H1 (cell line): ENCODE results near the gene GBP4. TPM values are rescaled to one million over a fixed set of nuclear protein-coding genes. Genes with fewer than 3 reads are reported as not detected.

Source experiments
- CBX8 ChIP-seq: fragments of 300-800, 300-1000 bp; sonication (generic); IDR thresholded peaks from 2 replicates; pipeline ENCODE4 v1.7.1; 2016; ENCODE audit warnings: low read depth, low read length, borderline replicate concordance
- FOSL1 ChIP-seq: IDR thresholded peaks from 2 replicates; pipeline ENCODE4 v1.6.1; 2011; ENCODE audit warnings: mild to moderate bottlenecking, low read depth, low read length, moderate library complexity; ENCODE audit not compliant: insufficient read depth
- JUND ChIP-seq: IDR thresholded peaks from 2 replicates; pipeline ENCODE4 v1.6.1; 2011; ENCODE audit warnings: mild to moderate bottlenecking, improper control_type of control experiment, low read length
- KDM1A ChIP-seq: fragments of 200-600, 300-600 bp; sonication (generic); IDR thresholded peaks from 2 replicates; pipeline ENCODE4 v1.7.1; 2016; ENCODE audit warnings: mild to moderate bottlenecking, low read length, borderline replicate concordance
- PHF8 ChIP-seq: fragments of 200-600 bp; sonication (generic); conservative IDR thresholded peaks from 2 replicates; pipeline ENCODE4 v1.7.1; 2012; ENCODE audit warnings: low read depth, mild to moderate bottlenecking, inconsistent platforms, low read length, moderate library complexity
- SIN3A ChIP-seq, 2 experiments: IDR thresholded peaks in 1 of 2; conservative IDR thresholded peaks in 1 of 2; 2 replicates each; pipeline ENCODE4 v1.6.1; 2011 to 2012; ENCODE audit warnings: low read length in 2 of 2, improper control_type of control experiment in 1 of 2, low read depth in 1 of 2, mild to moderate bottlenecking in 1 of 2
- SIX5 ChIP-seq: IDR thresholded peaks from 2 replicates; pipeline ENCODE4 v1.6.1; 2011; ENCODE audit warnings: mild to moderate bottlenecking, low read depth, low read length
- TEAD4 ChIP-seq: IDR thresholded peaks from 2 replicates; pipeline ENCODE4 v1.6.1; 2012; ENCODE audit warnings: low read depth, low read length, inconsistent platforms, mixed read lengths
- polyA plus RNA-seq, 7 experiments: library from polyadenylated mRNA; depleted of rRNA in 3 of 7; stranded (reverse) in 5 of 7; unstranded in 2 of 7; fragments of >200 nt in 5 of 7; fragments of 200-250 nt in 2 of 7; gene quantifications; 1 replicate in 5 of 7; 2 replicates in 1 of 7; 4 replicates in 1 of 7; pipeline versions ENCODE4 v1.2.1 to v1.2.3, GENCODE V29; 2011 to 2013; ENCODE audit warnings: missing spikeins in 2 of 7, mixed read lengths in 2 of 7
- total RNA-seq: library from RNA; stranded (reverse); fragmentation: NEBNext Ultra II Directional; extraction: Animal tissue kit (Norgen Biotek cat#: 25700); gene quantifications from 2 replicates; pipeline ENCODE4 v1.2.1, GENCODE V29; 2021

The GBP4 gene
- total and polyA plus RNA-seq, 2 of the 8 experiments (the other 6 are each of a cell fraction or from before 2014, with no cell fraction given) = 0.02 TPM; not detected in 1

GRCh38 chr1:89149229-89149628 is 49.5 kb downstream of the GBP4 start (continued):
- TF ChIP-seq TEAD4 (no peak), KDM1A (no peak), SIN3A (conservative IDR thresholded peaks at IDR 0.05 in 1 of 2, IDR thresholded peaks at IDR 0.05 in 1 of 2; ENCODE audit: low read depth in 1 of 2, low read length in 2 of 2) (no peak), PHF8 (no peak), SIX5 (no peak), JUND (no peak), CBX8 (no peak), FOSL1 (no peak)
